ENCODE results near the gene ANKRD13A. TPM values are rescaled to one million over a fixed set of nuclear protein-coding genes. Genes with fewer than 3 reads are reported as not detected.

Gene ANKRD13A
- 10 to 100 TPM; 10.2 to 16.8 (median 12.7) TPM for polyA plus RNA-seq

GRCh38 chr12:109998904-109999648 lies at the start of gene ANKRD13A:
Gene ANKRD13A (plus strand): TSS chr12:109999430. CDS start chr12:109999689, 259 bp downstream.
- WGBS, 3 donors, result 0 to 1% (median 1%) methylated on average over 55 to 62 of the region's 62 CpGs

GRCh38 chr12:109950625-109951024 lies 48.6 kb upstream of the ANKRD13A start:
- no peak overlapping the region for H3K27ac ChIP-seq (ENCODE audit: low read depth, low read length)

More at GRCh38 chr12:109998904-109999648, at the start of gene ANKRD13A:
- H3K27ac ChIP-seq (ENCODE audit: low read depth, low read length), result no peak within 1 kb of the TSS

DNA sequence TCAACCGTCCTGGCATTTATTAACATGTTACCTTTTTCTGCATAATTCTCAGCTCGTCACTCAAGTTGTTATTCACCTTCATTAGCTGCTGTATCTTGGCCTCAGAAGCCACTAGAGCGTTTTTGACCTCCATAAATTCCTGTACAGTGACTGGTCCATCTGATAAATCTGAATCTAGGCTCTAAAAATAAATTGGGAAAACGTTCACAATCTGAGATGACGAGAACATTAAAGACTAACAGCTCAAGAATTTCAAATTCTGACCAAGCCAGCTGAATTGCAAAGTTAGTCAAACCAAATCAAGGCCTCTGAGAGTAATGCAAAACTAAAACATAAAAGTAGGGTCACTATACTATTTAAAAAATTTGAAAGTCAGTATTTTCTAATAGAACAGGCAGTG lies 48.1 kb upstream of the ANKRD13A start:
- H3K27ac ChIP-seq (ENCODE audit: low read depth, low read length), result no peak overlapping the region
- 41 to 82% (median 77%) methylated on average over 5 of the region's 5 CpGs for WGBS, 3 donors

- no peak overlapping the region for H3K27ac ChIP-seq (ENCODE audit: low read depth, low read length)
- WGBS, 3 donors, result 30 to 79% (median 75%) methylated on average over 6 to 7 of the region's 7 CpGs
Measured at GRCh38 chr12:109951751-109952150, 47.5 kb upstream of the ANKRD13A start.

- no peak overlapping the region for H3K27ac ChIP-seq (ENCODE audit: low read depth, low read length)
- 83 to 89% (median 89%) methylated on average over 11 of the region's 11 CpGs for WGBS, 3 donors
Measured at GRCh38 chr12:109952160-109952858, 46.9 kb upstream of the ANKRD13A start.

DNA sequence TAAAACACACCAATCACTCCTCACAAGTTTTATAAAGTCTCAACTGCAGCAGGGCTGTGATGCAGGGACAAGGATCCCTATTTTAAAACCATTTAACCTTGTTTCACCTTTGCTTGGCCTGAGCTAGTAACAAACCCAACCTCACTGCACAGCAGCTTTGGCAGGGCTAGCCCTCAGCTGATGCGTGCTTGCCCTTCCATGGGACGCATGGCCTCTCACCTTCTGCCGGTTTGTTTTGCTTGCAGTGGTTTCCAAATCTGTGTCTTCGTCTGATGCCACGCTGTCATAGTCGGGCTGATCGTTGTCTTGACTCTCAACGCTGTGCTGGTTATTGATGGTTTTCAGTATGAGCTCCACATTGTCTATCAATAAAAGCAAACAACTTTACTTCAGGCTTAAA lies 46.4 kb upstream of the ANKRD13A start:
- WGBS, 3 donors, result 81 to 94% (median 89%) methylated on average over 8 of the region's 8 CpGs
- H3K27ac ChIP-seq (ENCODE audit: low read depth, low read length), result no peak overlapping the region

GRCh38 chr12:109953656-109954055 lies 45.6 kb upstream of the ANKRD13A start:
- H3K27ac ChIP-seq (ENCODE audit: low read depth, low read length), result no peak overlapping the region
- WGBS, 3 donors, result 59 to 96% (median 96%) methylated on average over 5 of the region's 5 CpGs

- 93 to 98% (median 98%) methylated on average over 7 of the region's 7 CpGs for WGBS, 3 donors
- no peak overlapping the region for H3K27ac ChIP-seq (ENCODE audit: low read depth, low read length)
Measured at GRCh38 chr12:109958374-109958773, 40.9 kb upstream of the ANKRD13A start.

DNA sequence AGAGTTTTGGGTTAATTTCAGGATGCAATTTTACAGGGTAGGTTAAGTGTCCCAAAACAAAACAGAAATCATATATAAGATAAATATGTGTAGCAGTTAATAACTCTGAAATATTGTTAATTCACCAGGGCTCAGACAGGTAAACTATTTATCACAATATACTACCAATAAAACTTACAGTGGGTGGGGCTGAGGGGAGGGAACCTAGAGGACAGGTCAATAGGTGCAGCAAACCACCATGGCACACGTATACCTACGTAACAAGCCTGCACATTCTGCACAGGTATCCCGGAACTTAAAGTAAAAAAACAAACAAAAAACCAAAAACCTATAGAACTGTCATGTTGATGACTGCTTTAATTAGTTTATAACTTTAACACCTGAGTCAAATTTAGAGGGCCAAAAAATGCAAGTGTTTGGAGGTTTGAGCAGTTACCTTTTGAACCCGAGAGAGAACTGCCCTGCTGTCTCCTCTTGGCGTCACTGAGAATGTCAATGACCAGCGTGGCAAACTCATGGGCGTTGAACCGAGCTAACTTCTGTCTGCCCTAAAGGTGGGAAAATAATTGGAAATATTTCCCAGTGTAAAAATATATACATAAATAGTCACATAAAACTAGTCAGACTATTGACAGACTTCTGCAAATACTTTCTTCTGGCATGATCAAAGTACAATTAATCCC lies 39.7 kb upstream of the ANKRD13A start:
- no peak overlapping the region for H3K27ac ChIP-seq (ENCODE audit: low read depth, low read length)
- WGBS, 3 donors, result 95 to 98% (median 97%) methylated on average over 8 of the region's 8 CpGs

DNA sequence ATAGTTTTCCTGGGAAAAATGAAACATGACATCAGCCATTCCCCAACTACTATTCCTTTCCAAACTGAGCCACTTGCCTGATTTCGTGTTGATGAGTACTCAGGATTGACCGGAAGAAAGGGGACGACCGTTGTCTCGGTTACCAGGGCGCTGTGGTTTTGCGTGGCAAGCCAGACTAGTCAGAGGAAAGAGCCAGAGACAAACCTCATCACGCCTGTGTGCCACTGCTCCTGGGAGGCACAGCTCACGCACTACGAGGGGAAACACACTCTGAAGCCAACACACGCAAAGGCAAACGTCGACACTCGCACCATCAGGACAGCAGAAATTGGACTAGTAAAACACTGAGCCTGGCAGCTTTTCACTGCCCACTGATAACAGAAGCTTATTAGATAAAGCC lies 38.0 kb upstream of the ANKRD13A start:
- WGBS, 3 donors, result 70 to 86% (median 82%) methylated on average over 14 of the region's 14 CpGs
- H3K27ac ChIP-seq (ENCODE audit: low read depth, low read length), result no peak overlapping the region

DNA sequence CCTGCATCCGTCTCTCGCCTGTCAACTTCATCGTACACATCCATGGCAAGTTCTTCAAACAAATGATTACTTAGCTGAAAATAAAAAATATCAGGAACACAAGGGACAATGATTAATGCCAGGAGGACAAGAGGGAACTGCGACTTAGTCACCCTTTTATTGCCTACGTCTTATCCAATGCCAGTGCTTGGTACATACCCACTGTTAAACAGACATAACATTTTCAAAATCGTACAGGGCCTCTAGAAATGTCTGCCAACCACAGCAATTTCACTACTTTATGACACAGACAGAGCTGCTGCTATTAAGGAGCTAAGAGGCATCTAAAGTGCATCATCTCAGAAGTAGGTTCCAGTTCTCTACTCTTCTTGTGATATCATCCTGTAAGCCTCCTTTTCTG lies 37.6 kb upstream of the ANKRD13A start:
- H3K27ac ChIP-seq (ENCODE audit: low read depth, low read length), result no peak overlapping the region

DNA sequence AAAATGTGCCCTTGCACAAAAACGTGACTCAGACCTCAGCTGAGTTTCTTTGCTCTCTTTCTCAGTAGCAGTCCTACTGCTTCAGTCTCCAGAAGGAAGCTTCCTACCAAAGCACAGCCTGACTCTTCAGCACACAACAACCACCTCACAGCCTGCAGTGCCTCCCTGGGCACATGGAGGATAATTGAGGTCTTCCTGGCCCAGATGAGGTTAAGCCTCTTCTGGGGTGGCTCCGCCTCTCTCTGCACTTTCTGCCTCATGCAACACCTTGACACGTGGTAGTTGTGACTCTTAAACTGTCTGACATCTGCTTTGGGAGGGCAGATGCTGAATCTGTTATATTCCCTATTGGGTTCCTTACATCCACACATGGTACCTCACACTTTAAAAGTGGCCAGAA lies 36.8 kb upstream of the ANKRD13A start:
- 65 to 81% (median 79%) methylated on average over 3 of the region's 3 CpGs for WGBS, 3 donors
- no peak overlapping the region for H3K27ac ChIP-seq (ENCODE audit: low read depth, low read length)

More for the DNA sequence above, 37.6 kb upstream of the ANKRD13A start:
- 59 to 91% (median 91%) methylated on average over 6 of the region's 6 CpGs for WGBS, 3 donors

- no peak overlapping the region for H3K27ac ChIP-seq (ENCODE audit: low read depth, low read length)
- WGBS, 3 donors, result 76 to 98% (median 97%) methylated on average over 1 of the region's 1 CpG
Measured at GRCh38 chr12:109963330-109963729, 35.9 kb upstream of the ANKRD13A start.

DNA sequence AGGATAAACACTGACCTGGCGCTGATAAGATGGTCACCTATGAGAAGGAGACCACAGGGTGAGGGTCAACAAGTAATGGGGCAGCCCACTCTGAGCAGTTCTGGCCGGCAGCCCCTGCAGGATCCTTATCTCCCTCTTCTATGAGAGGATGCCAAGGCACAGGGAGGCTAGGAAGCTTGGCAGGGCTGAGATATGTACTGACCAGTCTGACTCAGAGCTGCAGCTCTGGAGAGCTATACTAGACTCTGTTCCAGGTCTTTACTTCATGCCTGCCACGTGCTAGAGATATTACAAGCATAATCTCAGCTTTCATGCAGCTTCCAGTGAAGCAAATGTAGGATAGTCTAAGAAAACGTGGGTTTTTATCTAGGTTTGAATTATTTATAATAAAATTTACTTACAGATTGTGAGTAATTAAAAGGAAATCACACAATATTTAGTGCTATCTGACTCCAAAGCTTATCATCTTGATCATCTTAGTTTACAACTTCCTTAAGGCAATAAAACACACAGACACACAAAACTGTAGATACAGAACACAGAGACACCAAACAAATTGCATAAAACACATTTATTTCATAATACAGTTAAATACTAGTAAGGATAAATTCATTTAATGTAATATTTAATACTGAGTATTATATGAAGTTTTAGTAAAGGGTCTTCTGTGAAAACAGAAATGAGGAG lies 35.3 kb upstream of the ANKRD13A start:
- WGBS, 3 donors, result 48 to 64% (median 58%) methylated on average over 4 of the region's 4 CpGs
- H3K27ac ChIP-seq (ENCODE audit: low read depth, low read length), result no peak overlapping the region

DNA sequence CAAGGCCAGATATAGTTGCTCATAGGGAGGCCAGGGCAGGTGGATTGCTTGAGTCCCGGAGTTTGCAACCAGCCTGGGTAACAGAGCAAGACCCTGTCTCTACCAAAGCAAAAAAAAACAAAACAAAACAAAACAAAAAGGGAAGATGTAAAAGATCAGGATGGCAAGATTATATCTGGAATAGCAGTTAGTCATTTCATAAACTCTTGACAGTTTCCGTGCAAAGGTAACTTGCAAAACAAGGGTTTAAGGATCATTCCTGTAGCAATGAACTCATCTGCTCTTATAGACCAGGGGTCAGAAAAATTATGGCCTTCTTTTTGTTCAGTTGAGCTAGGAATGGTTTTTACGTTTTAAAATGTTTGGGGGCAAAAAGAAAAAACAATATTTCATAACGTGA lies 32.7 kb upstream of the ANKRD13A start:
- H3K27ac ChIP-seq (ENCODE audit: low read depth, low read length), result no peak overlapping the region
- 88 to 93% (median 92%) methylated on average over 4 of the region's 4 CpGs for WGBS, 3 donors

DNA sequence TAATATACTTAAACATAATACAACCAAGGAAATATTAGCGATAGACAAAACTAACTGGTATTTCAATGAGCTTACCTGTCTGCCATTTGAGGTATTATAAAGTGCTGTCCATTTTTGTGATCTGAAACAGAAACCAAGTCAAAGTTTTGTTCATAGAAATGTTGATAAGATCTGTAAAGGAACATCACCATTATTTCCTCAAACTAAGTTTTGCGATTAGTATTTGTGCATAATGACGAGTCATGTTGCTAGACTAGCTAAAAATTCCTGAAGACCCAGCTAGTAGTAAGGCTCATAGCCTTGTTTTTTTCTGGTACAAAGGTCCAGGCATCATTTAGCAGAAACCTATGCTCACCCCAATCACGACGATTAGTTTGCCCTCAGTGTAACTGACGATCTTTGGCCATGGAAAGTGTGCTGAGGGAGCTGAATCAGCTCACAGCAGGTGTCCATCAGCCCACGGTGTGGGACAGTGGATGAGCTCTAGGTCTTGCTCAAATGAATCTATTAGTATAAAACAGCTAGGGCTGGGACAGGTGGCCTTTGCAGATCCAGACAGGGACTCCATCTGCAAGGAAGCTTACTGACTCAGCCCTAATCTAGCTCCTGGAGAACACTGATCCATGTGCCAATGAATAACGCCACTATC lies 31.7 kb upstream of the ANKRD13A start:
- no peak overlapping the region for H3K27ac ChIP-seq (ENCODE audit: low read depth, low read length)

DNA sequence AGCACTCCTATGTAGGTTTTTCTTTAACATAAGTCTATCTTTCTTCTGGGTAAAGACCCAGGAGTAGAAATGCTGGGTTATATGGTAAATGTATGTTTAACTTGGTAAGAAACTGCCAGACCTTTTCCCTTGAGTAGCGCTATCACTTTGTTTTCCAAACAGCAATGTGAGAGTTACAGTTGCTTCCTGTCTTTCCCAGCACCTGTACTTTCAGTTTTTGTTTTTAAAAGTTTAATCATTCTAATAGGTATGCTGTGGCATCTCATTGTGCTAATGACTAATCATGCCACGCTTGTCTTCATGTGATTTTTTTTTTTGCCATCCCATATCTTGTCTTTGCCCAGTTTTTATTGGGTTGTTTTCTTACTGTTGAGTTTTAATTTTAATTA lies 31.2 kb upstream of the ANKRD13A start:
- 83 to 93% (median 86%) methylated on average over 2 of the region's 2 CpGs for WGBS, 3 donors
- no peak overlapping the region for H3K27ac ChIP-seq (ENCODE audit: low read depth, low read length)

More for the DNA sequence above, 31.7 kb upstream of the ANKRD13A start:
- 72 to 81% (median 79%) methylated on average over 8 of the region's 8 CpGs for whole genome bisulfite sequencing, 3 donors

DNA sequence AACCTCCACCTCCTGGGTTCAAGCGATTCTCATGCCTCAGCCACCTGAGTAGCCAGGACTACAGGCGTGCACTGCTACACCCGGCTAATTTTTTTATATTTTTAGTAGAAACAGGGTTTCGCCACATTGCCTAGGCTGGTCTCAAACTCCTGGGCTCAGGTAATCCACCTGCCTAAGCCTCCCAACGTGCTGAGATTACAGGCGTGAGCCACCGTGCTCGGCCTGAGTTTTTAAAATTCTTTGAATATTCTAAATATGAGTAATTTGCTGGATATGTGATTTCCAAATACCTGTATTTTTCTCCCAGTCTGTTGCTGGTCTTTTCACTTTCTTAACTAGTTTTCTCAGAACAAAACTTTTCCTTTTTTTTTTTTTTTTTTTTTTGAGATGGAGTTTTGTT lies 30.4 kb upstream of the ANKRD13A start:
- no peak overlapping the region for H3K27ac ChIP-seq (ENCODE audit: low read depth, low read length)
- WGBS, 3 donors, result 87 to 96% (median 96%) methylated on average over 8 of the region's 8 CpGs

Measured in adipose tissue (tissue), 3 donors.